ENCODE results near the gene ZCCHC7. TPM values are rescaled to one million over a fixed set of nuclear protein-coding genes. Genes with fewer than 3 reads are reported as not detected.

The ZCCHC7 gene
- total and polyA plus RNA-seq, 9 of the 15 experiments (the other 6 are each of a cell fraction or from before 2014, with no cell fraction given): 34.1 to 68.9 (median 48.8) TPM

- TF ChIP-seq EWSR1 (IDR thresholded peaks at IDR 0.05; ENCODE audit: borderline replicate concordance, low read depth, partially characterized antibody) (no peak), ESRRB (CRISPR knock-in tag; IDR thresholded peaks at IDR 0.05; ENCODE audit: borderline replicate concordance) (no peak), PML (IDR thresholded peaks at IDR 0.05; ENCODE audit: low read length) (no peak), RBM22 (IDR thresholded peaks at IDR 0.05; ENCODE audit: low read depth, low read length, poor library complexity, severe bottlenecking) (no peak), HNRNPUL1 (IDR thresholded peaks at IDR 0.05; ENCODE audit: low read length) (no peak), TCF3 (CRISPR knock-in tag; IDR thresholded peaks at IDR 0.05) (no peak), ZNF253 (CRISPR knock-in tag; conservative IDR thresholded peaks at IDR 0.05) (no peak), ZNF592 (IDR thresholded peaks at IDR 0.05) (peak; percentile 49; the same call in 1 of the 2 replicates), ZNF282 (CRISPR knock-in tag; IDR thresholded peaks at IDR 0.05) (no peak), CHCHD3 (CRISPR knock-in tag; IDR thresholded peaks at IDR 0.05) (no peak), ILK (tag; IDR thresholded peaks at IDR 0.05; ENCODE audit: borderline replicate concordance, low read depth) (no peak), FOXK2 (conservative IDR thresholded peaks at IDR 0.05 in 1 of 2, IDR thresholded peaks at IDR 0.05 in 1 of 2; ENCODE audit: low read depth in 2 of 2) (peak in 1 of 2 experiments; percentile 20; a peak in 1 of 4 replicates), SMARCA4 (IDR thresholded peaks at IDR 0.05) (no peak), IRF9 (tag; IDR thresholded peaks at IDR 0.05) (no peak)
- TF ChIP-seq, protein P1, sequence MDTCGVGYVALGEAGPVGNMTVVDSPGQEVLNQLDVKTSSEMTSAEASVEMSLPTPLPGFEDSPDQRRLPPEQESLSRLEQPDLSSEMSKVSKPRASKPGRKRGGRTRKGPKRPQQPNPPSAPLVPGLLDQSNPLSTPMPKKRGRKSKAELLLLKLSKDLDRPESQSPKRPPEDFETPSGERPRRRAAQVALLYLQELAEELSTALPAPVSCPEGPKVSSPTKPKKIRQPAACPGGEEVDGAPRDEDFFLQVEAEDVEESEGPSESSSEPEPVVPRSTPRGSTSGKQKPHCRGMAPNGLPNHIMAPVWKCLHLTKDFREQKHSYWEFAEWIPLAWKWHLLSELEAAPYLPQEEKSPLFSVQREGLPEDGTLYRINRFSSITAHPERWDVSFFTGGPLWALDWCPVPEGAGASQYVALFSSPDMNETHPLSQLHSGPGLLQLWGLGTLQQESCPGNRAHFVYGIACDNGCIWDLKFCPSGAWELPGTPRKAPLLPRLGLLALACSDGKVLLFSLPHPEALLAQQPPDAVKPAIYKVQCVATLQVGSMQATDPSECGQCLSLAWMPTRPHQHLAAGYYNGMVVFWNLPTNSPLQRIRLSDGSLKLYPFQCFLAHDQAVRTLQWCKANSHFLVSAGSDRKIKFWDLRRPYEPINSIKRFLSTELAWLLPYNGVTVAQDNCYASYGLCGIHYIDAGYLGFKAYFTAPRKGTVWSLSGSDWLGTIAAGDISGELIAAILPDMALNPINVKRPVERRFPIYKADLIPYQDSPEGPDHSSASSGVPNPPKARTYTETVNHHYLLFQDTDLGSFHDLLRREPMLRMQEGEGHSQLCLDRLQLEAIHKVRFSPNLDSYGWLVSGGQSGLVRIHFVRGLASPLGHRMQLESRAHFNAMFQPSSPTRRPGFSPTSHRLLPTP (IDR thresholded peaks at IDR 0.05; ENCODE audit: borderline replicate concordance, extremely low read depth, insufficient read length): no peak
- TF ChIP-seq, protein P2, sequence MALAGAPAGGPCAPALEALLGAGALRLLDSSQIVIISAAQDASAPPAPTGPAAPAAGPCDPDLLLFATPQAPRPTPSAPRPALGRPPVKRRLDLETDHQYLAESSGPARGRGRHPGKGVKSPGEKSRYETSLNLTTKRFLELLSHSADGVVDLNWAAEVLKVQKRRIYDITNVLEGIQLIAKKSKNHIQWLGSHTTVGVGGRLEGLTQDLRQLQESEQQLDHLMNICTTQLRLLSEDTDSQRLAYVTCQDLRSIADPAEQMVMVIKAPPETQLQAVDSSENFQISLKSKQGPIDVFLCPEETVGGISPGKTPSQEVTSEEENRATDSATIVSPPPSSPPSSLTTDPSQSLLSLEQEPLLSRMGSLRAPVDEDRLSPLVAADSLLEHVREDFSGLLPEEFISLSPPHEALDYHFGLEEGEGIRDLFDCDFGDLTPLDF (CRISPR knock-in tag; IDR thresholded peaks at IDR 0.05): no peak
- TF ChIP-seq, protein P3, sequence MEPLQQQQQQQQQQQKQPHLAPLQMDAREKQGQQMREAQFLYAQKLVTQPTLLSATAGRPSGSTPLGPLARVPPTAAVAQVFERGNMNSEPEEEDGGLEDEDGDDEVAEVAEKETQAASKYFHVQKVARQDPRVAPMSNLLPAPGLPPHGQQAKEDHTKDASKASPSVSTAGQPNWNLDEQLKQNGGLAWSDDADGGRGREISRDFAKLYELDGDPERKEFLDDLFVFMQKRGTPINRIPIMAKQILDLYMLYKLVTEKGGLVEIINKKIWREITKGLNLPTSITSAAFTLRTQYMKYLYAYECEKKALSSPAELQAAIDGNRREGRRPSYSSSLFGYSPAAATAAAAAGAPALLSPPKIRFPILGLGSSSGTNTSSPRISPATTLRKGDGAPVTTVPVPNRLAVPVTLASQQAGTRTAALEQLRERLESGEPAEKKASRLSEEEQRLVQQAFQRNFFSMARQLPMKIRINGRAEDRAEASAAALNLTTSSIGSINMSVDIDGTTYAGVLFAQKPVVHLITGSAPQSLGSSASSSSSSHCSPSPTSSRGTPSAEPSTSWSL (CRISPR knock-in tag; IDR thresholded peaks at IDR 0.05; ENCODE audit: borderline replicate concordance): no peak
Observed at GRCh38 chr9:37295796-37296195, 175.4 kb downstream of the ZCCHC7 start (continued).
